ENCODE measurements around the gene NELFCD. TPM values are rescaled to one million over a fixed set of nuclear protein-coding genes. Genes with fewer than 3 reads are reported as not detected.
A peak's percentile ranks its signal among the peaks of the same experiment; 100 is the strongest.
"Not testable (repeated sequence)": the region's sequence is repeated elsewhere in the genome, so short reads cannot be mapped to it uniquely, and the experiment has no call there.

NELFCD gene
- total and polyA plus RNA-seq, 4 donors, result 31.5 to 93.9 (median 42.4) TPM

- Histone ChIP-seq H3K27me3 (ENCODE audit: control insufficient read depth in 3 of 3, insufficient read depth in 3 of 3, low read length in 2 of 3) (no peaks in the 10 kb centered on the region), H3K4me3 (peak overlapping the region; percentile 95), H3K36me3 (ENCODE audit: control insufficient read depth in 4 of 4, insufficient read depth in 4 of 4, low read length in 4 of 4) (peaks cover 0 to 4% (median 4%) of the 10 kb centered on the region in 4 donors), H3K27ac (ENCODE audit: low read depth in 1 of 2, low read length in 1 of 2) (peak overlapping the region; percentile 43 to 95), H3K9ac (ENCODE audit: insufficient read depth in 1 of 2, low read length in 2 of 2) (peak overlapping the region; percentile 76), H3K9me3 (ENCODE audit: control insufficient read depth in 4 of 4, insufficient read depth in 3 of 4, low read length in 3 of 4) (peaks cover 0 to 3% (median 0%) of the 10 kb centered on the region in 4 donors), H3K4me1 (ENCODE audit: control insufficient read depth in 5 of 5, insufficient read depth in 5 of 5, low read length in 5 of 5) (peaks cover 0 to 11% (median 9%) of the 10 kb centered on the region in 5 donors)
- no peak for ATAC-seq (ENCODE audit: insufficient read depth, low FRiP score)
- peak in 2 of 3 donors; percentile 63 to 66 for DNase-seq
- no peak for TF ChIP-seq CTCF (IDR thresholded peaks at IDR 0.05; ENCODE audit: control extremely low read depth, extremely low read depth)
- WGBS, 2 donors, result 19 to 22% methylated on average over 28 to 29 of the region's 29 CpGs
Observed at GRCh38 chr20:58981628-58982364, 740 bp downstream of the NELFCD start.

GRCh38 chr20:58982406-58983114 is 1.5 kb downstream of the NELFCD start:
- 88 to 89% methylated on average over 12 of the region's 12 CpGs for WGBS, 2 donors
- ATAC-seq (ENCODE audit: insufficient read depth, low FRiP score), result no peak
- no peak overlapping the region for H3K9ac ChIP-seq (ENCODE audit: insufficient read depth in 1 of 2, low read length in 2 of 2)
- no peaks in the 10 kb centered on the region for H3K27me3 ChIP-seq (ENCODE audit: control insufficient read depth in 3 of 3, insufficient read depth in 3 of 3, low read length in 2 of 3)
- H3K9me3 ChIP-seq (ENCODE audit: control insufficient read depth in 4 of 4, insufficient read depth in 3 of 4, low read length in 3 of 4), result peaks cover 0 to 3% (median 0%) of the 10 kb centered on the region in 4 donors
- H3K4me1 ChIP-seq (ENCODE audit: control insufficient read depth in 5 of 5, insufficient read depth in 5 of 5, low read length in 5 of 5), result peaks cover 0 to 11% (median 9%) of the 10 kb centered on the region in 5 donors
- no peak for TF ChIP-seq CTCF (IDR thresholded peaks at IDR 0.05; ENCODE audit: control extremely low read depth, extremely low read depth)
- H3K36me3 ChIP-seq (ENCODE audit: control insufficient read depth in 4 of 4, insufficient read depth in 4 of 4, low read length in 4 of 4), result peaks cover 0 to 10% (median 6%) of the 10 kb centered on the region in 4 donors
- no peak overlapping the region for H3K27ac ChIP-seq (ENCODE audit: low read depth in 1 of 2, low read length in 1 of 2)
- no peak overlapping the region for H3K4me3 ChIP-seq
- DNase-seq, result no peak

GRCh38 chr20:58983115-58983468 is 2.0 kb downstream of the NELFCD start:
- not testable (repeated sequence) for H3K4me3 ChIP-seq; DNase-seq; H3K27ac ChIP-seq (ENCODE audit: low read depth in 1 of 2, low read length in 1 of 2); H3K9me3 ChIP-seq (ENCODE audit: control insufficient read depth in 4 of 4, insufficient read depth in 3 of 4, low read length in 3 of 4); H3K27me3 ChIP-seq (ENCODE audit: control insufficient read depth in 3 of 3, insufficient read depth in 3 of 3, low read length in 2 of 3); H3K9ac ChIP-seq (ENCODE audit: insufficient read depth in 1 of 2, low read length in 2 of 2); ATAC-seq (ENCODE audit: insufficient read depth, low FRiP score)
- Histone ChIP-seq H3K4me1 (ENCODE audit: control insufficient read depth in 5 of 5, insufficient read depth in 5 of 5, low read length in 5 of 5) (peaks cover 0 to 11% (median 9%) of the 10 kb centered on the region in 5 donors), H3K36me3 (ENCODE audit: control insufficient read depth in 4 of 4, insufficient read depth in 4 of 4, low read length in 4 of 4) (peaks cover 4 to 15% (median 9%) of the 10 kb centered on the region in 4 donors)
- WGBS, 2 donors, result 93 to 95% methylated on average over 11 to 12 of the region's 12 CpGs

GRCh38 chr20:58984691-58985090 is 3.6 kb downstream of the NELFCD start:
- no peak for DNase-seq
- no peak overlapping the region for H3K4me3 ChIP-seq
- no peak overlapping the region for H3K9ac ChIP-seq (ENCODE audit: insufficient read depth in 1 of 2, low read length in 2 of 2)
- peaks cover 12 to 30% (median 22%) of the 10 kb centered on the region in 4 donors for H3K36me3 ChIP-seq (ENCODE audit: control insufficient read depth in 4 of 4, insufficient read depth in 4 of 4, low read length in 4 of 4)
- no peaks in the 10 kb centered on the region for H3K27me3 ChIP-seq (ENCODE audit: control insufficient read depth in 3 of 3, insufficient read depth in 3 of 3, low read length in 2 of 3)
- no peak for TF ChIP-seq CTCF (IDR thresholded peaks at IDR 0.05; ENCODE audit: control extremely low read depth, extremely low read depth)
- 90% methylated on average over 6 of the region's 6 CpGs for WGBS, 2 donors
- peaks cover 0 to 3% (median 0%) of the 10 kb centered on the region in 4 donors for H3K9me3 ChIP-seq (ENCODE audit: control insufficient read depth in 4 of 4, insufficient read depth in 3 of 4, low read length in 3 of 4)
- H3K4me1 ChIP-seq (ENCODE audit: control insufficient read depth in 5 of 5, insufficient read depth in 5 of 5, low read length in 5 of 5), result peaks cover 0 to 11% (median 9%) of the 10 kb centered on the region in 5 donors
- ATAC-seq (ENCODE audit: insufficient read depth, low FRiP score), result no peak
- H3K27ac ChIP-seq (ENCODE audit: low read depth in 1 of 2, low read length in 1 of 2), result no peak overlapping the region

All from lung (tissue), 12 donors.